Nephron (organoid): ENCODE data around the gene MAD1L1.
"Not testable (repeated sequence)": the region's sequence is repeated elsewhere in the genome, so short reads cannot be mapped to it uniquely, and the experiment has no call there.

Source experiments
- H3K27ac Mint-ChIP-seq, 3 experiments: 2 replicates each; pipeline ENCODE4 v1.8.0; 2020; ENCODE audit warnings: mixed read lengths in 3 of 3, mild to moderate bottlenecking in 2 of 3, moderate library complexity in 1 of 3
- H3K27me3 Mint-ChIP-seq: 2 replicates; pipeline ENCODE4 v1.8.0; 2021; ENCODE audit warnings: low read depth, mild to moderate bottlenecking, moderate library complexity, mixed read lengths
- H3K36me3 Mint-ChIP-seq: 2 replicates; pipeline ENCODE4 v1.8.0; 2020; ENCODE audit warnings: low read depth, mixed read lengths
- H3K4me1 Mint-ChIP-seq: 2 replicates; pipeline ENCODE4 v1.8.0; 2020; ENCODE audit warnings: mixed read lengths
- H3K4me3 Mint-ChIP-seq, 3 experiments: 2 replicates each; pipeline ENCODE4 v1.8.0; 2020; ENCODE audit warnings: mild to moderate bottlenecking in 3 of 3, mixed read lengths in 3 of 3, moderate library complexity in 2 of 3
- H3K9me3 Mint-ChIP-seq: 2 replicates; pipeline ENCODE4 v1.8.0; 2020; ENCODE audit warnings: mixed read lengths
- TF ChIP-seq, protein P1 (sequence below), 3 experiments: fragments of 200-600 bp; sonication (generic); IDR thresholded peaks; one replicate each; pipeline ENCODE4 v1.5.0; 2021; ENCODE audit warnings: antibody characterized with exemption in 3 of 3; ENCODE audit not compliant: unreplicated experiment in 3 of 3

Gene MAD1L1

DNA sequence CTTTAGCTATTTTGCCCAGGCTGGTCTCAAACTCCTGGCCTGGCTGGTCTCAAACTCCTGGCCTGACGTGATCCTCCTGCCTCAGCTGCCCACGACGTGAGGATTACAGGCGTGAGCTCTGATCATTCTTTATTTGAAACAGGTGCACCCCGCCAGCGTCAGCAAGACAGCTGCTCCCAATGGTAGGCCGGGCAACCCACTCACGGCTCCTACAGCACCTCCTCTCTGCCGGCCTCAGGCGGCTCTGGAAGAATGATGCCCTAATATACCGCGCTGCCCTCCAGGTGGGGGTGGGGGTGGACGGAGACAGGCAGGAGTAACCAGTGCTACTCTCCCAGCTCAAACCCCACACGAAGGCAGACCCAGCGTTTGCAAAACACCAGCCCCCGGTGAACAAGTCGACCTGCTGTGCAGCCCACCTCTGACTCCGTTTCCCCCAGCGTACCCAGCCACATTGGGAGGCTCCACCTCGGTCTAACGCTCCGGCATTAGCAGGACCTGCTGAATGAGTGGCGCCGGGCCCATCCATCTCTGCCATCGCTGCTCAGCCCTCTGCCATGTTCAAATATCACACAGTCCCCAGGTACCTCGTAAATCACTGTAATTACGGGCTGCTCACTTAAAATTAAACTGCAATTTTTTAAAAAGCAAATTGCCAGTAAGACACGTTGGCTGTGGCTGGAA lies 414.0 kb downstream of the MAD1L1 start:
- H3K4me3 Mint-ChIP-seq, result no peak overlapping the region
- H3K9me3 Mint-ChIP-seq, result no peaks in the 10 kb centered on the region
- H3K4me1 Mint-ChIP-seq, result peaks cover 32% of the 10 kb centered on the region
- peak overlapping the region in 2 of 3 experiments; percentile 49 to 76 for H3K27ac Mint-ChIP-seq
- peaks cover 3% of the 10 kb centered on the region for H3K27me3 Mint-ChIP-seq
- no peaks in the 10 kb centered on the region for H3K36me3 Mint-ChIP-seq
- TF ChIP-seq, protein P1, sequence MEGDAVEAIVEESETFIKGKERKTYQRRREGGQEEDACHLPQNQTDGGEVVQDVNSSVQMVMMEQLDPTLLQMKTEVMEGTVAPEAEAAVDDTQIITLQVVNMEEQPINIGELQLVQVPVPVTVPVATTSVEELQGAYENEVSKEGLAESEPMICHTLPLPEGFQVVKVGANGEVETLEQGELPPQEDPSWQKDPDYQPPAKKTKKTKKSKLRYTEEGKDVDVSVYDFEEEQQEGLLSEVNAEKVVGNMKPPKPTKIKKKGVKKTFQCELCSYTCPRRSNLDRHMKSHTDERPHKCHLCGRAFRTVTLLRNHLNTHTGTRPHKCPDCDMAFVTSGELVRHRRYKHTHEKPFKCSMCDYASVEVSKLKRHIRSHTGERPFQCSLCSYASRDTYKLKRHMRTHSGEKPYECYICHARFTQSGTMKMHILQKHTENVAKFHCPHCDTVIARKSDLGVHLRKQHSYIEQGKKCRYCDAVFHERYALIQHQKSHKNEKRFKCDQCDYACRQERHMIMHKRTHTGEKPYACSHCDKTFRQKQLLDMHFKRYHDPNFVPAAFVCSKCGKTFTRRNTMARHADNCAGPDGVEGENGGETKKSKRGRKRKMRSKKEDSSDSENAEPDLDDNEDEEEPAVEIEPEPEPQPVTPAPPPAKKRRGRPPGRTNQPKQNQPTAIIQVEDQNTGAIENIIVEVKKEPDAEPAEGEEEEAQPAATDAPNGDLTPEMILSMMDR (IDR thresholded peaks at IDR 0.05; ENCODE audit: unreplicated experiment in 3 of 3), result no peak

- Mint-ChIP-seq H3K4me3 (no peak overlapping the region), H3K4me1 (peaks cover 29% of the 10 kb centered on the region), H3K27me3 (peaks cover 3% of the 10 kb centered on the region), H3K9me3 (no peaks in the 10 kb centered on the region), H3K36me3 (no peaks in the 10 kb centered on the region), H3K27ac (no peak overlapping the region)
- TF ChIP-seq, protein P1 (IDR thresholded peaks at IDR 0.05; ENCODE audit: unreplicated experiment in 3 of 3), result no peak
Observed at GRCh38 chr7:1817061-1817712, 415.6 kb downstream of the MAD1L1 start.

DNA sequence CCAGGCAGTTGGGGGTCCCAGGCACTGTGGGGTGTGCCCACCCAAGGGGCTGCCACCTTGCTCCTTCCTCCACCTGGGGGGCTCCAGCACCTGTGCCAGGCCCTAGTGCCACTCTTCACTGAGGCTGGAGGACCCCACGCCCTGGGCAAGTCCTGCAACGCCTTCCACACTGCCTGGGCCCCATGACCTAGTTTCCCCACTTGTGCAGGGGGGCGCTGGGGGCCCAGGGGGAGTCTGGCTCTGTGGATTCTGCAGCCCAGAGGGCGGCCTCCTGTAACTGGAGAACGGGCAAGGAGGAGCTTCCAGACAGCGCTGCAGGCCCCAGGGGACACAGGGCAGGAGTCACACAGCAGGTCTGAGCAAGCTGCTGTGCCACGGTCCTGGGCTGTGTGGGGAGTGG lies 416.3 kb downstream of the MAD1L1 start:
- H3K27ac Mint-ChIP-seq, H3K36me3 Mint-ChIP-seq, H3K27me3 Mint-ChIP-seq, H3K9me3 Mint-ChIP-seq: not testable (repeated sequence)
- H3K4me3 Mint-ChIP-seq, result peak overlapping the region in 1 of 3 experiments; percentile 19
- peaks cover 36% of the 10 kb centered on the region for H3K4me1 Mint-ChIP-seq

GRCh38 chr7:1815551-1816281 lies 417.0 kb downstream of the MAD1L1 start:
- H3K27ac Mint-ChIP-seq, H3K27me3 Mint-ChIP-seq, H3K36me3 Mint-ChIP-seq, H3K4me3 Mint-ChIP-seq, H3K9me3 Mint-ChIP-seq: not testable (repeated sequence)
- peaks cover 44% of the 10 kb centered on the region for H3K4me1 Mint-ChIP-seq

- H3K27me3 Mint-ChIP-seq, result peaks cover 8% of the 10 kb centered on the region
- TF ChIP-seq, protein P1 (IDR thresholded peaks at IDR 0.05; ENCODE audit: unreplicated experiment in 3 of 3), result no peak
- H3K4me3 Mint-ChIP-seq, result no peak overlapping the region
- no peaks in the 10 kb centered on the region for H3K36me3 Mint-ChIP-seq
- H3K4me1 Mint-ChIP-seq, result peaks cover 50% of the 10 kb centered on the region
- no peaks in the 10 kb centered on the region for H3K9me3 Mint-ChIP-seq
- no peak overlapping the region for H3K27ac Mint-ChIP-seq
Observed at GRCh38 chr7:1815051-1815481, 417.7 kb downstream of the MAD1L1 start.

DNA sequence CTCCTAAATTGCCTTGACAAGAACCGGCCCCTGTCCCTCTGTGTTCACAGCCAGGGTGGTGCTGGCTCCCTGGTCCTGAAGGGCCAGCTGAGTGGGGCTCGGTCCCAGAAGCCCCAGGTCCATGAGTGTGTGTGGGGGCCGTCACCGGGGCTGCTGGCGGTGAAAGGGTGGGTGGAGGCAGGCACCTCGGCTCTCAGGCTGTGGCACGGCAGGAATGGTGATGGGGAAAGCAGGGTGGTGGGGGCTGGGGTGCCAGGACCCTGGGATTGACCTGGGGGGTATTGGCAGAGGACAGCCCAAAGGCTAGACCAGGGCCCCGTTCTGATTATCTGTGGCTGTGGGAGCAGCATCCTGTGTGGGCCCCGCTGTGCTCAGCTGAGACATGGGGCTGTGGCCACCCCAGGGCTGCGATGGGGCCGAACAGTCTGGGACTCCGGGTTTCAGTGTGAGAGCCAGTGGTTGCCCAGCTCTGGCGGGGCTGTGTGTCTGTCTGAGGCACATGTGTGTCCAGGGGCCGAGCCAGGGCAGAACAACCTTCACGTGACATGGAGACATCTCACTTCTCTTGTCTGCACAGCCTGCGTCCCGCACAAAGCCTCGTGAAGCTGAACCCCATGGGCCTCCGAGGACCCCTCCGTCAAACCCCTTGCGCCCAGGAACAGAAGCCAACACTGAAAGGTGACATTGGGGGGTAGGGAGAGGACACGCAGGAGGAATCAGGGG lies 418.5 kb downstream of the MAD1L1 start:
- Mint-ChIP-seq H3K27ac (peak overlapping the region in 1 of 3 experiments; percentile 16), H3K27me3 (peaks cover 8% of the 10 kb centered on the region), H3K36me3 (no peaks in the 10 kb centered on the region), H3K4me1 (peaks cover 50% of the 10 kb centered on the region), H3K9me3 (no peaks in the 10 kb centered on the region), H3K4me3 (no peak overlapping the region)
- TF ChIP-seq, protein P1 (IDR thresholded peaks at IDR 0.05; ENCODE audit: unreplicated experiment in 3 of 3), result no peak
